Heart right ventricle (tissue), 16 donors: Measurements from ENCODE around the gene SLC38A4. TPM values are rescaled to one million over a fixed set of nuclear protein-coding genes. Genes with fewer than 3 reads are reported as not detected.

Experiments
- ATAC-seq, 8 donors: fragments of 200-7000 bp; cut with Tn5 transposase; one replicate each; pipeline ENCODE4 v1.9.1; 2020; ENCODE audit warnings: mild to moderate bottlenecking in 8 of 8, moderate library complexity in 8 of 8, moderate number of reproducible peaks in 1 of 8
- DNase-seq, 2 donors: peaks; one replicate each; pipeline ENCODE4 v3.0.0-alpha.2; 2020
- H3K27ac ChIP-seq, 10 donors: fragments of 200-600 bp; sonication (generic) in 2 of 10; one replicate each; pipeline versions ENCODE4 v1.5.0 to v1.8.0; 2020 to 2022; ENCODE audit warnings: mild to moderate bottlenecking in 3 of 10
- H3K27me3 ChIP-seq, 7 donors: fragments of 200-600 bp; one replicate each; pipeline ENCODE4 v1.8.0; 2021 to 2022; ENCODE audit warnings: mild to moderate bottlenecking in 2 of 7
- H3K36me3 ChIP-seq, 9 donors: fragments of 200-600 bp; sonication (generic) in 1 of 9; one replicate each; pipeline versions ENCODE4 v1.5.0 to v1.8.0; 2020 to 2022; ENCODE audit warnings: mild to moderate bottlenecking in 2 of 9
- H3K4me1 ChIP-seq, 9 donors: fragments of 200-600 bp; sonication (generic) in 1 of 9; one replicate each; pipeline versions ENCODE4 v1.5.0 to v1.8.0; 2020 to 2022; ENCODE audit warnings: mild to moderate bottlenecking in 4 of 9
- H3K4me3 ChIP-seq, 10 donors: fragments of 200-600 bp; sonication (generic) in 2 of 10; one replicate each; pipeline versions ENCODE4 v1.5.0 to v1.8.0; 2020 to 2022; ENCODE audit warnings: mild to moderate bottlenecking in 7 of 10, moderate library complexity in 2 of 10
- H3K9me3 ChIP-seq, 11 donors: fragments of 200-600 bp in 10 of 11; sonication (generic) in 2 of 11; one replicate each; pipeline versions ENCODE4 v1.5.0 to v1.8.0; 2013 to 2022; ENCODE audit warnings: mild to moderate bottlenecking in 2 of 11, control low read depth in 1 of 11, moderate library complexity in 1 of 11
- WGBS, 2 donors: extraction: QIAGEN DNeasy Blood & Tissue Kit; methylation state at CpG; one replicate each; pipeline ENCODE4 v1.1.7; 2013; ENCODE audit warnings: inconsistent platforms in 1 of 2; 5-methylcytosine and 5-hydroxymethylcytosine counted together
- intact Hi-C, 10 donors: fragments of 100-400 bp; cut with DNase I; formaldehyde crosslinking; loops; one replicate each; pipeline versions ENCODE4 v1.11.1 to v1.14.2; 2022
- polyA plus RNA-seq, 2 donors: library from polyadenylated mRNA; stranded (reverse); fragments of 200-250 nt; gene quantifications; one replicate each; pipeline ENCODE4 v1.2.3, GENCODE V29; 2013
- total RNA-seq, 10 donors: library from RNA; stranded (reverse); fragmentation: NEBNext Ultra II Directional in 3 of 10; extraction: Animal tissue kit (Norgen Biotek cat#: 25700) in 3 of 10; gene quantifications; one replicate each; pipeline versions ENCODE4 v1.2.1 to v1.2.4, GENCODE V29; 2021 to 2023
- TF ChIP-seq, protein P1 (sequence below), 9 donors: fragments of 200-600 bp; sonication (generic) in 2 of 9; IDR thresholded peaks; one replicate each; pipeline versions ENCODE4 v1.5.0 to v1.8.0; 2021 to 2022; ENCODE audit warnings: antibody characterized with exemption in 9 of 9, mild to moderate bottlenecking in 5 of 9, moderate library complexity in 1 of 9
- donor health status: Arrhythmogenic right ventricular cardiomyopathy.
- donor health status: ischemic (EF 13 %, LVEDD 7.1; RV severe dilation, severe dysfunction).
- donor health status: healthy with polysubstance abuse.
- donor health status: DM: no; HTN: yes; CAD: no.
- donor health status: DM: no; HTN: no; CAD: no.
- donor health status: ischemic (EF 25% LVEDD 6.9; RV normal size, moderate dysfunction).
- donor health status: ischemic (EF 25% LVEDD 5.7; RV mildly dilated, moderate dysfunction).
- donor health status: healthy.
- donor health status: DM: yes; HTN: yes; CAD: no.
- donor health status: Ischemic cardiomyopathy.
- donor health status: ischemic (EF 35%, LVEDD 5.7; RV mildly dilated, moderate dysfunction).
- donor health status: nonischemic (EF 11% LVEDD 7.7; RV severe dilation, severe dysfunction).
- donor health status: DM: yes; HTN: yes; CAD: no.
- donor health status: PGD.
- donor health status: ischemic (EF 29% LVEDD 5.4; RV normal size, mild dysfunction).
- donor health status: nonischemic (EF 23%, LVEDD 6.1; RV moderate dilation, normal function).

Gene SLC38A4
- total and polyA plus RNA-seq, 12 donors = 0.06 to 2.3 (median 0.67) TPM; not detected in 2

- Histone ChIP-seq H3K27me3 (peaks cover 0 to 10% (median 0%) of the 10 kb centered on the region in 7 donors), H3K27ac (no peak overlapping the region), H3K4me3 (no peak overlapping the region), H3K9me3 (peaks cover 0 to 3% (median 0%) of the 10 kb centered on the region in 11 donors), H3K36me3 (no peaks in the 10 kb centered on the region), H3K4me1 (no peaks in the 10 kb centered on the region)
- ATAC-seq (no peak), DNase-seq (no peak)
- intact Hi-C loops = no loop called here
- TF ChIP-seq, protein P1, sequence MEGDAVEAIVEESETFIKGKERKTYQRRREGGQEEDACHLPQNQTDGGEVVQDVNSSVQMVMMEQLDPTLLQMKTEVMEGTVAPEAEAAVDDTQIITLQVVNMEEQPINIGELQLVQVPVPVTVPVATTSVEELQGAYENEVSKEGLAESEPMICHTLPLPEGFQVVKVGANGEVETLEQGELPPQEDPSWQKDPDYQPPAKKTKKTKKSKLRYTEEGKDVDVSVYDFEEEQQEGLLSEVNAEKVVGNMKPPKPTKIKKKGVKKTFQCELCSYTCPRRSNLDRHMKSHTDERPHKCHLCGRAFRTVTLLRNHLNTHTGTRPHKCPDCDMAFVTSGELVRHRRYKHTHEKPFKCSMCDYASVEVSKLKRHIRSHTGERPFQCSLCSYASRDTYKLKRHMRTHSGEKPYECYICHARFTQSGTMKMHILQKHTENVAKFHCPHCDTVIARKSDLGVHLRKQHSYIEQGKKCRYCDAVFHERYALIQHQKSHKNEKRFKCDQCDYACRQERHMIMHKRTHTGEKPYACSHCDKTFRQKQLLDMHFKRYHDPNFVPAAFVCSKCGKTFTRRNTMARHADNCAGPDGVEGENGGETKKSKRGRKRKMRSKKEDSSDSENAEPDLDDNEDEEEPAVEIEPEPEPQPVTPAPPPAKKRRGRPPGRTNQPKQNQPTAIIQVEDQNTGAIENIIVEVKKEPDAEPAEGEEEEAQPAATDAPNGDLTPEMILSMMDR (IDR thresholded peaks at IDR 0.05) = no peak
Measured at GRCh38 chr12:46818642-46819041, 7.2 kb downstream of the SLC38A4 start.

DNA sequence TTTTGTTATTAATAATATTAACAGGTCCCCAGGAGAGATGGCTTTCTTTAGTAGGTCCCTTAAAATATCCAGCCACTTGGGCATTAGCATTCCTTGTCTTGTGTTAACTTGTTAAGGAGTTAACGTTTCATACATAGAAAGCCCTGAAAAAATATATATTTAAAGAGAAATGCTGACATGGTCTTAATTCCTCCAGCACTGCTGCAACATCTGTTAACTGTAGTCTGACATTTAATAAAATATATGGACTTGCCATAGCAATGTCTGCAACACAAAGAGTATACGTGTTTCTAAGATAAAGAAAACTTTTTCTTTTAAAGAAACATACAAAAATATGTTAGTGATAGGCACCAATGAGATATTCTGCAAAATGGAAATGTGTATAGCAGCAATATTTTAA lies 10.0 kb downstream of the SLC38A4 start:
- Histone ChIP-seq H3K36me3 (no peaks in the 10 kb centered on the region), H3K4me3 (no peak overlapping the region), H3K9me3 (no peaks in the 10 kb centered on the region), H3K27ac (no peak overlapping the region), H3K4me1 (no peaks in the 10 kb centered on the region), H3K27me3 (no peaks in the 10 kb centered on the region)
- TF ChIP-seq, protein P1 (IDR thresholded peaks at IDR 0.05) = no peak
- no peak for DNase-seq
- intact Hi-C loops = no loop called here
- ATAC-seq = no peak
- 48 to 58% methylated on average over 2 of the region's 2 CpGs for WGBS, 2 donors

DNA sequence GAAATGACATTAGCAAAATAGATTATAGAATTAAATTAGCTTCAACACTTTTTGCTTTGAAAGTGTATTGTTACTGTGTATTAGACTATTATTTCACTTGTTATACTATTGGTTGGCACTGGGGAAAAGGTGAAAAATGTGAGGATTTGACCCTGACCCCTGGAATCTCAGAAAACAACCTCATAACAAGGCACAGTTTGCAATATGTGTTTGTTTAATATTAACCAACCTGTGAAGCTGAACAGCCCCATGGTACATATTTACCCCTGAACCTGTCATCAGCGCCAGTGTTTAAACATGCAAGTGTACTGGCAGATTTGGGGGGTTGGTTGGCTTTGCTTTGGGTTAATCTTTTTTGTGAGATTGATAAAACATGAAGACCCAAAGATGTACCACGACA lies 11.7 kb downstream of the SLC38A4 start:
- no peaks in the 10 kb centered on the region for H3K9me3 ChIP-seq
- no peaks in the 10 kb centered on the region for H3K36me3 ChIP-seq
- ATAC-seq (no peak), DNase-seq (no peak)
- H3K27me3 ChIP-seq = no peaks in the 10 kb centered on the region
- TF ChIP-seq, protein P1 (IDR thresholded peaks at IDR 0.05) = no peak
- no peak overlapping the region for H3K4me3 ChIP-seq
- WGBS, 2 donors = 85 to 94% methylated on average over 2 of the region's 2 CpGs
- no peaks in the 10 kb centered on the region for H3K4me1 ChIP-seq
- H3K27ac ChIP-seq = no peak overlapping the region
- intact Hi-C loops = no loop called here

DNA sequence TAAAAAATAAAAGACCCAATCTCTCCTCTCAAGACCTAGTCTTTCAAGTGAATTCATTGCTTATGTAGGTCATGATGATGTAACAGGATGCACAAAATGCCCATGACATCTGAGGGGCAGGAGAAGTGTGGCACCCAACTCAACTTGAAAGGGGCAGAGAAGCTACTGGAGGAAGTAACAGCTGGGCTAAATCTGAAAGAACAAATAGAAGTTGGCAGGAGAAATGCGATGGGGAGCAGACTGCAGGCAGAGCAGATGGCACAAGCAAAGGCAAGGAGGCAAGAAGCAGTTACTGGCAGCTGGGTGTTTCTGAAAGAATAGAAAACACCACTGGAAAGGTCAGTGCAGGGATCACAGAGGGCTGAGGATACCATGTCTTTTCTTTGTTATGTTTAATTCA lies 14.6 kb downstream of the SLC38A4 start:
- Histone ChIP-seq H3K9me3 (no peaks in the 10 kb centered on the region), H3K27me3 (no peaks in the 10 kb centered on the region), H3K36me3 (no peaks in the 10 kb centered on the region), H3K27ac (no peak overlapping the region), H3K4me3 (no peak overlapping the region), H3K4me1 (no peaks in the 10 kb centered on the region)
- WGBS, 2 donors = 78 to 83% methylated on average over 1 of the region's 1 CpG
- ATAC-seq (no peak), DNase-seq (no peak)
- intact Hi-C loops = no loop called here
- TF ChIP-seq, protein P1 (IDR thresholded peaks at IDR 0.05) = no peak
